Panc1 (cell line): ENCODE measurements around the gene EIF3J. TPM values are rescaled to one million over a fixed set of nuclear protein-coding genes. Genes with fewer than 3 reads are reported as not detected.
A peak's percentile ranks its signal among the peaks of the same experiment; 100 is the strongest.
"Not testable (repeated sequence)": the region's sequence is repeated elsewhere in the genome, so short reads cannot be mapped to it uniquely, and the experiment has no call there.

ENCODE experiments used
- ATAC-seq: fragments of 200-7000 bp; cut with Tn5 transposase; 2 replicates; pipeline ENCODE4 v1.9.1; 2020; ENCODE audit warnings: mild to moderate bottlenecking, moderate library complexity
- BruUV-seq: library from RNA; stranded (reverse); fragments of 400-500 nt; replicated peaks from 2 replicates; lab custom pipeline; 2021; lab: Mats Ljungman, UMichigan
- CTCF ChIA-PET: fragments of 300-600 bp; sonication (Branson Sonifier 250); formaldehyde crosslinking; loops from one replicate; lab custom pipeline; 2022; ENCODE audit warnings: antibody characterized with exemption; lab: Charles Lee
- POLR2A ChIA-PET: fragments of 300-600 bp; sonication (Branson Sonifier 250); formaldehyde crosslinking; loops from one replicate; lab custom pipeline; 2022; ENCODE audit warnings: antibody characterized with exemption; lab: Charles Lee
- DNase-seq: peaks from one replicate; pipeline ENCODE4 v3.0.0-alpha.2; 2010; ENCODE audit warnings: low read depth, low spot score
- H3K27ac ChIP-seq: 2 replicates; pipeline ENCODE4 v1.5.1; 2011; ENCODE audit warnings: mild to moderate bottlenecking, low read length, inconsistent platforms
- H3K27me3 ChIP-seq: fragments of 200-500 bp; sonication (Bioruptor generic); 2 replicates; pipeline ENCODE4 v1.6.0; 2014; ENCODE audit warnings: low read length, inconsistent platforms; ENCODE audit not compliant: control insufficient read depth, insufficient read depth
- H3K36me3 ChIP-seq: fragments of 200-500 bp; sonication (Bioruptor generic); 2 replicates; pipeline ENCODE4 v1.5.1; 2014; ENCODE audit warnings: inconsistent platforms, mild to moderate bottlenecking, low read length, moderate library complexity; ENCODE audit not compliant: control insufficient read depth, insufficient read depth
- H3K4me1 ChIP-seq: 2 replicates; pipeline ENCODE4 v1.5.1; 2011; ENCODE audit warnings: inconsistent platforms, mild to moderate bottlenecking, low read length, moderate library complexity; ENCODE audit not compliant: control insufficient read depth, insufficient read depth
- H3K4me3 ChIP-seq, 2 experiments: 2 replicates each; pipeline ENCODE4 v1.5.1; 2011 to 2012; ENCODE audit warnings: low read depth in 2 of 2, low read length in 2 of 2, mild to moderate bottlenecking in 2 of 2, inconsistent platforms in 1 of 2, moderate library complexity in 1 of 2
- H3K9me3 ChIP-seq: fragments of 200-500 bp; sonication (Bioruptor generic); 2 replicates; pipeline ENCODE4 v1.5.1; 2014; ENCODE audit warnings: low read depth, mild to moderate bottlenecking, inconsistent platforms, low read length, moderate library complexity; ENCODE audit not compliant: control insufficient read depth, insufficient read depth
- POLR2AphosphoS5 ChIP-seq: IDR thresholded peaks from 2 replicates; pipeline ENCODE4 v1.6.1; 2012; ENCODE audit warnings: mild to moderate bottlenecking, low read depth, low read length, moderate library complexity
- SIN3A ChIP-seq: IDR thresholded peaks from 2 replicates; pipeline ENCODE4 v1.6.1; 2012; ENCODE audit warnings: low read depth, mild to moderate bottlenecking, low read length, moderate library complexity, borderline replicate concordance; ENCODE audit not compliant: insufficient read depth
- TCF7L2 ChIP-seq: IDR thresholded peaks from 2 replicates; pipeline ENCODE4 v1.6.1; 2011; ENCODE audit warnings: mild to moderate bottlenecking, low read depth, low read length, inconsistent platforms
- in situ Hi-C: cut with HindIII; loops from 2 replicates; pipeline ENCODE4 v1.10.0; 2016; ENCODE audit warnings: low sequenced_read_pairs, low pct_unique_long_range_greater_than_20kb
- intact Hi-C: fragments of 100-400 bp; cut with micrococcal nuclease; formaldehyde crosslinking; loops from one replicate; pipeline ENCODE4 v1.10.0; 2022; ENCODE audit not compliant: unreplicated experiment
- total RNA-seq: library from RNA; stranded (reverse); gene quantifications from one replicate; pipeline ENCODE4 v1.2.1, GENCODE V29; 2021; ENCODE audit not compliant: unreplicated experiment
- TF ChIP-seq, protein P1 (sequence below): fragments of 450-650 bp; IDR thresholded peaks from 2 replicates; pipeline ENCODE4 v1.5.1; 2017; ENCODE audit warnings: mild to moderate bottlenecking
- TF ChIP-seq, protein P2 (sequence below), 2 experiments: IDR thresholded peaks; 2 replicates each; pipeline ENCODE4 v1.6.1; 2011 to 2012; ENCODE audit warnings: low read depth in 2 of 2, control low read depth in 1 of 2, low read length in 1 of 2, mild to moderate bottlenecking in 1 of 2, moderate library complexity in 1 of 2; ENCODE audit not compliant: insufficient read depth in 1 of 2

EIF3J gene
- total RNA-seq, 1 experiment from 2014 or later, result 128 TPM

DNA sequence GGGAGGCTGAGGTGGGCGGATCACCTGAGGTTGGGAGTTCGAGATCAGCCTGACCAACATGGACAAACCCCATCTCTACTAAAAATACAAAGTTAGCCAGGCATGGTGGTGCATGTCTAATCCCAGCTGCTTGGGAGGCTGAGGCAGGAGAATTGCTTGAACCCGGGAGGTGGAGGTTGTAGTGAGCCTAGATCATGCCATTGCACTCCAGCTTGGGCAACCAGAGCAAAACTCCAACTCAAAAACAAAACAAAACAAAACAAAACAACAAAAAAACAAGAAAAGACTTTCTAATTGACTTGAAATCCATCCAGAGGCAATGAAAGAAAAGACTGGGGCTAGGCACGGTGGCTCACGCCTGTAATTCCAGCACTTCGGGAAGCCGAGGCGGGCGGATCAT lies 12.2 kb downstream of the EIF3J start:
- H3K9me3 ChIP-seq, BruUV-seq, H3K4me3 ChIP-seq, in situ Hi-C loops, H3K27me3 ChIP-seq, H3K4me1 ChIP-seq, ATAC-seq, DNase-seq, H3K27ac ChIP-seq, intact Hi-C loops, POLR2A ChIA-PET: not testable (repeated sequence)
- H3K36me3 ChIP-seq, result peaks cover 16% of the 10 kb centered on the region
- CTCF ChIA-PET, result interaction anchor here (0.6 kb wide), 2 partner anchors 48 to 165 kb away, joined by 3 to 4 read pairs; no protein-coding TSS in a partner anchor

DNA sequence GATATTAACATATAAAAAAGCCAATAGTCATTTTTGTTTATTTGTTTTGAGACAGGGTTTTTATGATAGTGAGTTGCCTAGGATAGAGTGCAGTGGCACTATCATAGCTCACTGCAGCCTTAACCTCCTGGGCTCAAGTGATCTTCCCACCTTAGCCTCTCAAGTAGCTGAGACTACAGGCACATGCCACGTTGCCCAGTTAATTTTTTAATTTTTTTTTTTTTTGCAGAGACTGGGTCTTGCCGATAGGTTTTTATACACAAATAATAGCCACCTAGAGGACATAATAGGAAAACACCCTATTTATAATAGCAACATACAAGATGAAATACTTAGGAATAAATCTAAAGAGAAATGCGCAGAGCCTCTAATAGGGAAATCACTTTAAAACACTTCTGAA lies 13.3 kb downstream of the EIF3J start:
- Histone ChIP-seq H3K4me1 (no peaks in the 10 kb centered on the region), H3K4me3 (no peak overlapping the region), H3K27ac (no peak overlapping the region), H3K36me3 (peaks cover 26% of the 10 kb centered on the region), H3K27me3 (no peaks in the 10 kb centered on the region), H3K9me3 (no peaks in the 10 kb centered on the region)
- in situ Hi-C loops, result no loop called here
- TSS peak; percentile 9 for BruUV-seq
- DNase-seq, result no peak
- intact Hi-C loops, result no loop called here
- POLR2A ChIA-PET, result no interaction called here
- CTCF ChIA-PET, result interaction anchor here (0.6 kb wide), 1 partner anchor 255 kb away, joined by 6 read pairs; no protein-coding TSS in a partner anchor
- TF ChIP-seq SIN3A, result no peak
- TF ChIP-seq, protein P1, sequence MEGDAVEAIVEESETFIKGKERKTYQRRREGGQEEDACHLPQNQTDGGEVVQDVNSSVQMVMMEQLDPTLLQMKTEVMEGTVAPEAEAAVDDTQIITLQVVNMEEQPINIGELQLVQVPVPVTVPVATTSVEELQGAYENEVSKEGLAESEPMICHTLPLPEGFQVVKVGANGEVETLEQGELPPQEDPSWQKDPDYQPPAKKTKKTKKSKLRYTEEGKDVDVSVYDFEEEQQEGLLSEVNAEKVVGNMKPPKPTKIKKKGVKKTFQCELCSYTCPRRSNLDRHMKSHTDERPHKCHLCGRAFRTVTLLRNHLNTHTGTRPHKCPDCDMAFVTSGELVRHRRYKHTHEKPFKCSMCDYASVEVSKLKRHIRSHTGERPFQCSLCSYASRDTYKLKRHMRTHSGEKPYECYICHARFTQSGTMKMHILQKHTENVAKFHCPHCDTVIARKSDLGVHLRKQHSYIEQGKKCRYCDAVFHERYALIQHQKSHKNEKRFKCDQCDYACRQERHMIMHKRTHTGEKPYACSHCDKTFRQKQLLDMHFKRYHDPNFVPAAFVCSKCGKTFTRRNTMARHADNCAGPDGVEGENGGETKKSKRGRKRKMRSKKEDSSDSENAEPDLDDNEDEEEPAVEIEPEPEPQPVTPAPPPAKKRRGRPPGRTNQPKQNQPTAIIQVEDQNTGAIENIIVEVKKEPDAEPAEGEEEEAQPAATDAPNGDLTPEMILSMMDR, result peak; percentile 66; the same call in 1 of the 2 replicates
- no peak for TF ChIP-seq TCF7L2
- peak; percentile 69 for ATAC-seq

DNA sequence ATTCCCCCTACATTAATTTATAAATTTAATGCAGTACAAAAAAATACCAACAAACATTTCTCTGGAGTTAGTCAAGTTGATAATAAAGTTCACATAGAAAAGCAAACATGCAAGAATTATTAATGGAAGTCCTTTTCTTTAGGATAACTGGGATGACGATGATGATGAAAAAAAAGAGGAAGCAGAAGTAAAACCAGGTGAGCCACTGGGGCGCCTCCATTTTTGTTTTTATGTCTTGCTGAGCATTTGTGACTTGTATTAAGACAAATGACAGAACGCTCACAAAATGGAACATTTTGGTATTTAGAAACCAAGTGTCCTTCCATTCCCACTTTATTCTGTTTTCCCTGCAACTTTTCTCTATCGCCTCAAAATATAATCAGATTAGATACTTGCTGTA lies 13.8 kb downstream of the EIF3J start:
- Histone ChIP-seq H3K27me3 (no peaks in the 10 kb centered on the region), H3K9me3 (no peaks in the 10 kb centered on the region), H3K27ac (no peak overlapping the region), H3K4me1 (no peaks in the 10 kb centered on the region), H3K4me3 (no peak overlapping the region), H3K36me3 (peaks cover 31% of the 10 kb centered on the region)
- ATAC-seq (no peak), DNase-seq (no peak)
- intact Hi-C loops, result no loop called here
- POLR2A ChIA-PET, result no interaction called here
- TF ChIP-seq SIN3A, result no peak
- TF ChIP-seq POLR2AphosphoS5, result no peak
- TF ChIP-seq, protein P1, result no peak
- no peak for TF ChIP-seq TCF7L2
- TF ChIP-seq, protein P2, sequence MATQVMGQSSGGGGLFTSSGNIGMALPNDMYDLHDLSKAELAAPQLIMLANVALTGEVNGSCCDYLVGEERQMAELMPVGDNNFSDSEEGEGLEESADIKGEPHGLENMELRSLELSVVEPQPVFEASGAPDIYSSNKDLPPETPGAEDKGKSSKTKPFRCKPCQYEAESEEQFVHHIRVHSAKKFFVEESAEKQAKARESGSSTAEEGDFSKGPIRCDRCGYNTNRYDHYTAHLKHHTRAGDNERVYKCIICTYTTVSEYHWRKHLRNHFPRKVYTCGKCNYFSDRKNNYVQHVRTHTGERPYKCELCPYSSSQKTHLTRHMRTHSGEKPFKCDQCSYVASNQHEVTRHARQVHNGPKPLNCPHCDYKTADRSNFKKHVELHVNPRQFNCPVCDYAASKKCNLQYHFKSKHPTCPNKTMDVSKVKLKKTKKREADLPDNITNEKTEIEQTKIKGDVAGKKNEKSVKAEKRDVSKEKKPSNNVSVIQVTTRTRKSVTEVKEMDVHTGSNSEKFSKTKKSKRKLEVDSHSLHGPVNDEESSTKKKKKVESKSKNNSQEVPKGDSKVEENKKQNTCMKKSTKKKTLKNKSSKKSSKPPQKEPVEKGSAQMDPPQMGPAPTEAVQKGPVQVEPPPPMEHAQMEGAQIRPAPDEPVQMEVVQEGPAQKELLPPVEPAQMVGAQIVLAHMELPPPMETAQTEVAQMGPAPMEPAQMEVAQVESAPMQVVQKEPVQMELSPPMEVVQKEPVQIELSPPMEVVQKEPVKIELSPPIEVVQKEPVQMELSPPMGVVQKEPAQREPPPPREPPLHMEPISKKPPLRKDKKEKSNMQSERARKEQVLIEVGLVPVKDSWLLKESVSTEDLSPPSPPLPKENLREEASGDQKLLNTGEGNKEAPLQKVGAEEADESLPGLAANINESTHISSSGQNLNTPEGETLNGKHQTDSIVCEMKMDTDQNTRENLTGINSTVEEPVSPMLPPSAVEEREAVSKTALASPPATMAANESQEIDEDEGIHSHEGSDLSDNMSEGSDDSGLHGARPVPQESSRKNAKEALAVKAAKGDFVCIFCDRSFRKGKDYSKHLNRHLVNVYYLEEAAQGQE (IDR thresholded peaks at IDR 0.05; ENCODE audit: insufficient read depth in 1 of 2, low read depth in 2 of 2, low read length in 1 of 2), result no peak
- in situ Hi-C loops, result no loop called here
- CTCF ChIA-PET, result interaction anchor here (0.6 kb wide), 1 partner anchor 256 kb away, joined by 6 read pairs; no protein-coding TSS in a partner anchor
- BruUV-seq, result no TSS peak
